Measurements from ENCODE around the gene AATK.

DNA sequence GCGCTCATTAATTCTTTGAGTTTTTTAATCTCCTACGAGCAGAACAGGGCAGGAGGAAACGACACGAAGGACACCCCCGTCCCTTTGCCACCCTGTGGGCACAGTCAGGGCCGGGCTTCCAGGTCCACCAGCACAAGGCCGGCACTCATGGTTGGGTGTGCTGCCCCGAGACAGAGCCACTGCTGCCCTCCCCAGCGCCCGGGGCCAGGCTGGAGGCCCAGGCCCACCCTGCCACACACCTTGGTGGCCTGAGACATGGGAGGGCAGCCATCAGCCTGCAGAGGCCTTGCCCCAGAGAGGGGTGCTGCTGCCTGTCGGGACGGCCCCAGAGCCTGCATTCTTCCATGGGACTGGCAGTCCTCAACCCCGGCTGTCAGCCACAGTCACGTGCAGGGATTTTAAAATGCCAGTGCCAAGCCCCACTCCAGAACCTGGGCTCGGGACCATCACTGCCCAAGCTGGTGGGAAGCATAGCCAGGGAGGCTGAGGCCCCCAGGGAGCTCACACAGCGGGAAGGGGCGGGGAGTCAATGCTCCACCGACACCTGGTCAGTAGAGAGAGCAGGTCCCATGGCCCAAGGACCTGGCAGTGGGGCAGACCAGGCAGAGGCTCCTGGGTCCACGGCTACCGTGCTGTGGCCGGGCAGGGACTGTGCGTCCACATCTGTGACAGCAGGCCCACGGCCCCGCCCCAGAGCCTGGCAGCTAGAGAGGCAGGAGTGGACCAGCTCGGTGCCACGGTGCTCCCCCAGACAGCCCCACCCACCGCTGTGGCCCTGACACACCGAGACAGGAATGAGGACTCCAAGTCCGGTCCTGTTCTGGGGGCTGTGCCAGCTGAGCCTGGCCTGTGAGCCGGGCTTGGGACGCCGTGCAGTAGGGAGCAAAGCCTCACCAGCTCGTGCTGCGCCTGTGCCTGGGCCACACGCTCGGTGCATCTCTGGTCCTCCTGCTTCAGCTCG is 29.2 kb upstream of the AATK start:
- no peak for TF ChIP-seq SUZ12 (IDR thresholded peaks at IDR 0.05; ENCODE audit: extremely low read depth, insufficient read depth, insufficient read length)
- TF ChIP-seq YY1 (IDR thresholded peaks at IDR 0.05; ENCODE audit: insufficient read depth, insufficient read length), result no peak

Measured in NT2/D1 (cell line).